ENCODE data around the gene MRGPRG.

DNA sequence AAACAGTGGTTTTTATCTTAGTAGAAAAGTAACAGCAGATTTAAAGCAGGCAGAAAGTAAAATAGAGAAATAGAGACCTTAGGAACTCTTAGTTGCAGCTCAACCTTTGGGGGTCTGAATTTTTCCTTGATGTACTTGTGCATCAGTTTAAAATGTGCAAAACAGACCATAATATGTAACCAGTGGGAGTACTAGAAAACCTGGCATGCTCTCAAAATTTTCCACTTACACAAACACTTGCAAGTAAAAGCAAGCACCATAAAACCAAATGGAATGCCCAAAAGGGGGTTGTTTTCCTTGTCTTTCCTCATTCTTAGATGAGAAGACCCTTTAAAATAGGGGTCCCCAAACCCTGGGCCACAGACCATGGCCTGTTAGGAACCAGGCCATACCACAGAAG, 26.5 kb upstream of the MRGPRG start:
- TF ChIP-seq, protein P1, sequence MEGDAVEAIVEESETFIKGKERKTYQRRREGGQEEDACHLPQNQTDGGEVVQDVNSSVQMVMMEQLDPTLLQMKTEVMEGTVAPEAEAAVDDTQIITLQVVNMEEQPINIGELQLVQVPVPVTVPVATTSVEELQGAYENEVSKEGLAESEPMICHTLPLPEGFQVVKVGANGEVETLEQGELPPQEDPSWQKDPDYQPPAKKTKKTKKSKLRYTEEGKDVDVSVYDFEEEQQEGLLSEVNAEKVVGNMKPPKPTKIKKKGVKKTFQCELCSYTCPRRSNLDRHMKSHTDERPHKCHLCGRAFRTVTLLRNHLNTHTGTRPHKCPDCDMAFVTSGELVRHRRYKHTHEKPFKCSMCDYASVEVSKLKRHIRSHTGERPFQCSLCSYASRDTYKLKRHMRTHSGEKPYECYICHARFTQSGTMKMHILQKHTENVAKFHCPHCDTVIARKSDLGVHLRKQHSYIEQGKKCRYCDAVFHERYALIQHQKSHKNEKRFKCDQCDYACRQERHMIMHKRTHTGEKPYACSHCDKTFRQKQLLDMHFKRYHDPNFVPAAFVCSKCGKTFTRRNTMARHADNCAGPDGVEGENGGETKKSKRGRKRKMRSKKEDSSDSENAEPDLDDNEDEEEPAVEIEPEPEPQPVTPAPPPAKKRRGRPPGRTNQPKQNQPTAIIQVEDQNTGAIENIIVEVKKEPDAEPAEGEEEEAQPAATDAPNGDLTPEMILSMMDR (IDR thresholded peaks at IDR 0.05; ENCODE audit: low read depth, low read length) = no peak
- TF ChIP-seq EZH2phosphoT487 (IDR thresholded peaks at IDR 0.05; ENCODE audit: low read depth) = no peak

Measured in OCI-LY3 (cell line).